CD14-positive monocyte (primary cell): ENCODE measurements around the gene SSR1. TPM values are rescaled to one million over a fixed set of nuclear protein-coding genes. Genes with fewer than 3 reads are reported as not detected.

Experiments
- DNase-seq, 3 donors: peaks; one replicate each; pipeline ENCODE4 v3.0.0-alpha.2; 2011 to 2022
- H2AFZ ChIP-seq: 2 replicates; pipeline ENCODE4 v1.6.0; 2012; ENCODE audit warnings: mild to moderate bottlenecking, low read depth, low read length, inconsistent platforms; ENCODE audit not compliant: insufficient read depth, poor library complexity, severe bottlenecking
- H3K27ac ChIP-seq, 2 donors: 1 replicate in 1 of 2; 2 replicates in 1 of 2; pipeline ENCODE4 v1.5.1; 2012 to 2013; ENCODE audit warnings: low read length in 2 of 2, control low read depth in 1 of 2, inconsistent platforms in 1 of 2, low read depth in 1 of 2, mild to moderate bottlenecking in 1 of 2
- H3K27me3 ChIP-seq, 2 donors: one replicate each; pipeline versions ENCODE4 v1.6.0 to v1.6.1; 2011 to 2013; ENCODE audit warnings: low read length in 2 of 2; ENCODE audit not compliant: control insufficient read depth in 2 of 2, insufficient read depth in 2 of 2
- H3K36me3 ChIP-seq, 2 donors: replicated peaks in 1 of 2; 1 replicate in 1 of 2; 2 replicates in 1 of 2; pipeline versions ENCODE4 v1.5.1 to v1.6.1; 2012 to 2013; ENCODE audit warnings: low read length in 2 of 2, control low read depth in 1 of 2, inconsistent platforms in 1 of 2, mild to moderate bottlenecking in 1 of 2; ENCODE audit not compliant: insufficient read depth in 2 of 2, control insufficient read depth in 1 of 2
- H3K4me1 ChIP-seq, 2 donors: 1 replicate in 1 of 2; 2 replicates in 1 of 2; pipeline versions ENCODE4 v1.5.1 to v1.6.1; 2012 to 2013; ENCODE audit warnings: low read length in 2 of 2, control low read depth in 1 of 2, inconsistent platforms in 1 of 2, mild to moderate bottlenecking in 1 of 2, moderate library complexity in 1 of 2; ENCODE audit not compliant: insufficient read depth in 2 of 2, control insufficient read depth in 1 of 2
- H3K4me2 ChIP-seq: replicated peaks from 2 replicates; pipeline ENCODE3; 2012; ENCODE audit warnings: low read length, moderate library complexity, mild to moderate bottlenecking; ENCODE audit not compliant: poor library complexity, severe bottlenecking; ENCODE audit errors: extremely low read depth
- H3K4me3 ChIP-seq, 3 experiments: fragments of 200-600 bp in 1 of 3; sonication (generic) in 1 of 3; replicated peaks in 1 of 3; 1 replicate in 2 of 3; 2 replicates in 1 of 3; pipeline ENCODE4 v1.5.1; 2011 to 2013; ENCODE audit warnings: low read length in 3 of 3, mild to moderate bottlenecking in 3 of 3, control low read depth in 2 of 3, low read depth in 2 of 3, inconsistent platforms in 1 of 3, moderate library complexity in 1 of 3
- H3K79me2 ChIP-seq: 2 replicates; pipeline ENCODE4 v1.6.0; 2012; ENCODE audit warnings: mild to moderate bottlenecking, control low read depth, inconsistent platforms, low read length, moderate library complexity; ENCODE audit not compliant: insufficient read depth
- H3K9ac ChIP-seq: 2 replicates; pipeline ENCODE4 v1.6.0; 2017; ENCODE audit warnings: low read length, mild to moderate bottlenecking; ENCODE audit not compliant: insufficient read depth, poor library complexity, severe bottlenecking
- H3K9me3 ChIP-seq, 2 donors: replicated peaks in 1 of 2; 1 replicate in 1 of 2; 2 replicates in 1 of 2; pipeline versions ENCODE4 v1.5.1 to v1.6.1; 2012 to 2013; ENCODE audit warnings: low read length in 2 of 2, control low read depth in 1 of 2; ENCODE audit not compliant: control insufficient read depth in 1 of 2, insufficient read depth in 1 of 2
- H4K20me1 ChIP-seq: 2 replicates; pipeline ENCODE4 v1.6.0; 2012; ENCODE audit warnings: mild to moderate bottlenecking, low read length, control low read depth, moderate library complexity; ENCODE audit not compliant: insufficient read depth
- H3K27ac Mint-ChIP-seq, 7 donors: one replicate each; pipeline ENCODE4 v1.8.0; 2020; ENCODE audit warnings: mild to moderate bottlenecking in 7 of 7, mixed read lengths in 7 of 7, moderate library complexity in 6 of 7, inconsistent platforms in 2 of 7
- H3K27me3 Mint-ChIP-seq, 3 donors: one replicate each; pipeline ENCODE4 v1.8.0; 2021 to 2022; ENCODE audit warnings: low read depth in 3 of 3, mild to moderate bottlenecking in 3 of 3, mixed read lengths in 3 of 3, moderate library complexity in 3 of 3, inconsistent platforms in 1 of 3
- H3K36me3 Mint-ChIP-seq, 2 donors: one replicate each; pipeline ENCODE4 v1.8.0; 2020; ENCODE audit warnings: mixed read lengths in 2 of 2, inconsistent platforms in 1 of 2, mild to moderate bottlenecking in 1 of 2
- H3K4me1 Mint-ChIP-seq: one replicate; pipeline ENCODE4 v1.8.0; 2020; ENCODE audit warnings: mild to moderate bottlenecking, mixed read lengths
- H3K4me3 Mint-ChIP-seq, 2 donors: one replicate each; pipeline ENCODE4 v1.8.0; 2020; ENCODE audit warnings: mild to moderate bottlenecking in 2 of 2, mixed read lengths in 2 of 2, moderate library complexity in 1 of 2
- H3K9me3 Mint-ChIP-seq, 7 donors: one replicate each; pipeline ENCODE4 v1.8.0; 2020 to 2022; ENCODE audit warnings: mixed read lengths in 7 of 7, mild to moderate bottlenecking in 6 of 7, moderate library complexity in 6 of 7, inconsistent platforms in 2 of 7
- CTCF ChIP-seq: fragments of 200-600 bp; IDR thresholded peaks from one replicate; pipeline ENCODE4 v1.8.0; 2022; ENCODE audit warnings: antibody characterized with exemption, mild to moderate bottlenecking
- WGBS: methylation state at CpG from one replicate; pipeline ENCODE4 v1.1.5; 2013; ENCODE audit warnings: missing lambda C conversion rate; ENCODE audit not compliant: insufficient coverage; 5-methylcytosine and 5-hydroxymethylcytosine counted together
- intact Hi-C, 2 donors: fragments of 100-400 bp; cut with micrococcal nuclease; formaldehyde crosslinking; loops; one replicate each; pipeline versions ENCODE4 v1.15.0 to v1.15.1; 2023
- polyA plus RNA-seq, 3 donors: library from polyadenylated mRNA; depleted of rRNA in 1 of 3; unstranded in 2 of 3; stranded (reverse) in 1 of 3; fragments of 300-500 nt in 2 of 3; fragments of >200 nt in 1 of 3; fragmentation: Illumina TruSeq in 2 of 3; gene quantifications; 1 replicate in 2 of 3; 2 replicates in 1 of 3; pipeline ENCODE4 v1.2.3, GENCODE V29; 2012 to 2021

The SSR1 gene
- polyA plus RNA-seq, 3 donors: 59.1 to 302 (median 251) TPM

- Mint-ChIP-seq H3K4me3 (no peak overlapping the region), H3K27ac (peak overlapping the region in 3 of 7 donors; percentile 36 to 80 (median 57)), H3K27me3 (peaks cover 0 to 5% (median 0%) of the 10 kb centered on the region in 3 donors), H3K36me3 (peaks cover 59 to 68% of the 10 kb centered on the region in 2 donors), H3K4me1 (peaks cover 31% of the 10 kb centered on the region), H3K9me3 (no peaks in the 10 kb centered on the region)
- TF ChIP-seq CTCF: no peak
- Histone ChIP-seq H3K9ac (no peak overlapping the region), H3K4me1 (peaks cover 35 to 37% of the 10 kb centered on the region in 2 donors), H3K27ac (peak overlapping the region in 1 of 2 donors; percentile 26), H2AFZ (no peak overlapping the region), H3K4me2 (no peak overlapping the region), H3K36me3 (peaks cover 54 to 66% of the 10 kb centered on the region in 2 donors), H3K27me3 (no peaks in the 10 kb centered on the region), H4K20me1 (peaks cover 27% of the 10 kb centered on the region), H3K79me2 (peaks cover 54% of the 10 kb centered on the region), H3K4me3 (no peak overlapping the region), H3K9me3 (no peaks in the 10 kb centered on the region)
- WGBS: 97% methylated on average over 12 of the region's 13 CpGs
- DNase-seq: no peak
- intact Hi-C loops: loop anchor here (10.0 kb wide), 3 partner anchors 463 to 573 kb away; no protein-coding TSS in a partner anchor
Measured at GRCh38 chr6:7247828-7248227, 65.2 kb downstream of the SSR1 start.

GRCh38 chr6:7247179-7247456 is 65.9 kb downstream of the SSR1 start:
- no peak for DNase-seq
- intact Hi-C loops: loop anchor here (10.0 kb wide), 3 partner anchors 462 to 572 kb away; no protein-coding TSS in a partner anchor
- no peak for TF ChIP-seq CTCF
- Histone ChIP-seq H3K9me3 (no peaks in the 10 kb centered on the region), H3K27me3 (no peaks in the 10 kb centered on the region), H3K9ac (no peak overlapping the region), H3K36me3 (peaks cover 54 to 67% of the 10 kb centered on the region in 2 donors), H3K4me2 (no peak overlapping the region), H4K20me1 (peaks cover 34% of the 10 kb centered on the region), H3K4me1 (peaks cover 32 to 37% of the 10 kb centered on the region in 2 donors), H2AFZ (no peak overlapping the region), H3K27ac (no peak overlapping the region), H3K79me2 (peaks cover 56% of the 10 kb centered on the region), H3K4me3 (no peak overlapping the region)
- Mint-ChIP-seq H3K36me3 (peaks cover 59 to 68% of the 10 kb centered on the region in 2 donors), H3K4me3 (no peak overlapping the region), H3K4me1 (peaks cover 29% of the 10 kb centered on the region), H3K9me3 (no peaks in the 10 kb centered on the region), H3K27me3 (peaks cover 0 to 3% (median 0%) of the 10 kb centered on the region in 3 donors), H3K27ac (no peak overlapping the region)
- 98% methylated on average over 15 of the region's 15 CpGs for WGBS
